HG03095 (cell line): ENCODE measurements around the gene CMPK1.

Source experiments
- ATAC-seq: cut with Tn5 transposase; IDR thresholded peaks from one replicate; pipeline ENCODE4 v1.9.1; 2021; ENCODE audit warnings: moderate library complexity; ENCODE audit not compliant: unreplicated experiment

The CMPK1 gene

DNA sequence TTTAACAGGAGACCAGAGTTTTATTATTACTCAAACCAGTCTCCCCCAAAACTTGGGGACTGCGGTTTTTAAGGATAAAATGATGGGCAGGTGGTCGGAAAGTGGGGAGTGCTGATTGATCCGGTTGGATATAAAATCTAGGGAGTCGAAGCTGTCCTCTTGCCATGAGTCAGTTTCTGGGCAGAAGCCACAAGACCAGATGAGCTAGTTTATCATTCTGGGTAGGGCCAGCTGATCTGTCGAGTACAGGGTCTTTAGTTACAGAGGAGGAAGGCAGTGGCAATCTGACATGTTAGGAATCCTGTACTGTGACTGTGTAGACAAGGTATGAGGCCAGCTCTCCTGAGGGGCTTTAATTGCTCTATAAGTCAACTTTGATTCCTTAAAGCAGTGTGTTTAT, 59.6 kb downstream of the CMPK1 start:
- ATAC-seq = no peak

DNA sequence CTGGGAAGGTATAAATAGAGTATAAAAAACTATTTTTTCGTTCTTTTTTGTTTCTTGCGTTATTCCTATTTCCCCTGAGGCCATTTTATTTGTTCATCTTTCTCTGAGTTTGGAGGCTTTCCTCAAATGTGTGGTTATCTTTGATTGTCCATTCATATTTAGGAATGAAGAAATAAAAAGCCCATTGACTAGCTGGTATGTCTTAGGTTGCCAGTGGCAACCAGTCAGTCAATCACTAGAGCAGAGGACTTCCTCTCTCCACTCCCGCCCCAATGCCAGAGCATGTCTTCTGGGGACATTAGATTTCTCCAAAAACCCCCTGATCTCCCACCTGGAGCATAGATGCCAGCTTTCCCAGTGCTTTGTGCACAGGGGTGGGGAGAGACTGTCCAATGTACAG, 61.8 kb downstream of the CMPK1 start:
- no peak for ATAC-seq

DNA sequence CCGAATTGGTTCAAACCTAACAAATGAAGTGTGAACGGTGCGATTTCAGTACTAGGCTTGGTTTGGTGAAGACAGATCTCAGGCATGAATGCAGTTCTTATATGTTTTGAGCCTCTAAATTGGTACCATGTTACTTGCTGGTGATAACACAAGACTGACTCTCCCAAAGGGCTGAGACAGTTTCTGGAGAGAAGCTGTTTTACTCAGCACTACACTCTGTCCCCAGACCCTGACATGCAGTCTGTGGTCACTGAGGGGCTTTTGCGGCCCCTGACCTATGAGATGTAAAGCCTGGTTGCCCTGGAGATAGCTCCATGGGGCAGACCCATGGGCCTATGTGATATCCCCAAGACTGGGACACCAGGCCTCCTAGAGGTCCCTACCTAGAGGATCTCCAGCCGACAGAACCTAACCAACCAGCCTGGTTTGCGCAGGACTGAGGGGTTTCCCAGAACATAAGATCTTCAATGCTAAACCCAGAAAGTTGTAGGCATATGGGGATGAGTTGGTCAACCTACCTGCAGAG, 63.1 kb downstream of the CMPK1 start:
- no peak for ATAC-seq

DNA sequence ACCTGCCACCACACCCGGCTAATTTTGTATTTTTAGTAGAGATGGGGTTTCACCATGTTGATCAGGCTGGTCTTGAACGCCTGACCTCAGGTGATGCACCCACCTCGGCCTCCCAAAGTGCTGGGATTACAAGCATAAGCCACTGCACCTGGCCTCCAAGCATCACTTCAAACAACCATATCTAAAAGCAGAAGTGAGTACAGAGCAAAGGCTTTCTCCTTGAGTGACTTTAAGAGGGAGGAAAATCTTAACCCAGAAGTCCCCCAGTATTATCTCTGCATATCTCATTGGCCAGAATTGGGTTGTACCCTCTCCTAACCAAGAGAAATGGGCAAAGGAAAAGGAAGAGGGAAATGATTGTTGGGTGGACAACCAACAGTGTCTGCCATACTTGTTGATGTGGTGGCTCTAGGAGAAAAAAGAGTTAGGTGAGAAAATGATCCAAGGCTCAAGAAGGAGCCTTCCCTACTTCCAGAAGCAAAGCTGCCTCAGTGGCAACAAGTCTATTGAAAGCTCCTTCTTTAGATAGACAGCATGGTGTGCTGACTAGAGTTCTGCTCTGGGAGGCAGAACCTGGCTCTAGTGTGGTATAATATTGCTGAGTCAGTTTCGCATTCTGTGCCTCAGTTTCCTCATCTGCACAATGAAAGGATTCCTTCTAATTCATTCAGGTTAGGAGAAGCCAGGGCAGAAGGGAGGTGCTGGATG, 65.7 kb downstream of the CMPK1 start:
- no peak for ATAC-seq

DNA sequence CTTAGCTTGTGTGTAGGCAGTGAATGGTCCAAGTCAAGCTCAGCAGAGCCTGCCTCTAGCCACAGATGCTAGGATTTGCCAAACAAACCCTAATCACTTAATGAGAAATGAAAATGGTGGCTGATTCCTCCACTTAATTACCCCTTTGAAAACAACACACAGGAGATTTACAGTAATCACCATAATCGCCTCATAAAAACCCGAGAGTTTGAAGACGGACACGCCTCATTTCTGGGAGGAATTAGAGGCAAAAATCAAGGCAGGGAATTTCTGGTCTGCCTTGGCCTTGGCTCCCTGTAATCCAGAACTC, 66.2 kb downstream of the CMPK1 start:
- ATAC-seq = no peak

DNA sequence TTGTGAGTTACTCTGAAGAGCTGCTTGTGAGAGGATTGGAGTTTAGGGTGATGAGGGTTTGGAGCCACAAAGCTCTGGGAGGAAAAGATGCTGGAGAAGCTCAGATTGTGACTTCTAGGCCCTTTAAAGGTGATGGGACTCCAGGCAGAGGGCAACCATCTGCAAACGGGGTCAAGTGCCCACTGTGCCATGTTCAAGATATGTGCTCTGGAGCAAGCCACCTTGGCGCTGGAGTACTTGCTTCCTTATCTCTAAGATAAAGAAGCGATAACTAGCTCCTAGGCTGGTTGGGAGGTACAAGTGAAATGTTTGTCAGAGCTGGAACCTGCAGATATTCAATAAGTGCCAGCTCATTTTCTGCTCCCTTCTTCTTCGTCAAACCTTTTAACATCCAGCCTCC, 68.2 kb downstream of the CMPK1 start:
- no peak for ATAC-seq

DNA sequence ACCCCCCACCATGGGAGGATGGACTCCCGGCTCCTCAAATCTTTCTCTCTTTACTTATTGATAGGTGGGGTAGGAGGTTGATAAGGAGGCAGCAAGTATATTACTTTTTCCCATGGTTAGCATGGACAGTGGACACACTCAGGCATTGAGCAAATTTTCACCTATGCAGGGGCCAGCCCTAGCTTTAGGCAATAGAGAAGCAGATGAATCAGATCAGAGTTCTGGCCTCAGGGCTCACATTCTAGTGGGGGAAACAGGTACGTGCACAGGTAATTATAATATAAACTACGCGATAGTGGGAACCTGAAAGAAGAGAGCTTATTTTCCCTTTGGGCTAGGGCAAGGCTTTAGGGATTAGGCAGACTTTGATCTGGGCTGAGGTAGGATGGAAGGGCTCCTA, 69.0 kb downstream of the CMPK1 start:
- ATAC-seq = no peak

DNA sequence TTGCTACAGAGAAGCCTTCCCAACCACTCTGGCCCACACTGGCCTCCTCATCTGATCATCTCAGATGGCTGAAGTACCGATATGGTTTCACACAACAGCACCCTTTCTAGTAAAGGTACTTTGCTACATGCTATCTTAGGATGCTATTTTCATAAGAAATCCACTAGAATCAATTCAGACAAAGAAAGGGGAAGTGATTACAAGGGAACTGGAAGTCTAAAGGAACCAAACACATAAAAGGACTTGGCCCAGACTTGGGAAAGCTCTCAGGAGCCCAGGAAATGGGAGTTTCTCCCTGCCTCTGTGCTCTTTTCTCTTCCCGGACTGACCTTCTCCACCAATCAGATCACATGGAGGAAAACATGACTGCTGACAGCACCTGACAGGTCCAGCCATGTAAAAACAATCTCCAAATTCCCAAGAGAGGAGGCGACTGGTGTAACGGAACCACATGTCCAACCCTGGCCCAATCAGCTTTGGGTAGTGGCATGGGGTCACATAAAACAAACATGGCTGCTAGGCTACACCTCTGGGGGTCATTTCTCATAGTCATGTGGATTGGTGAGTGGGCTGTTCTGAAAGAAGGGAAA, 69.8 kb downstream of the CMPK1 start:
- ATAC-seq = no peak

DNA sequence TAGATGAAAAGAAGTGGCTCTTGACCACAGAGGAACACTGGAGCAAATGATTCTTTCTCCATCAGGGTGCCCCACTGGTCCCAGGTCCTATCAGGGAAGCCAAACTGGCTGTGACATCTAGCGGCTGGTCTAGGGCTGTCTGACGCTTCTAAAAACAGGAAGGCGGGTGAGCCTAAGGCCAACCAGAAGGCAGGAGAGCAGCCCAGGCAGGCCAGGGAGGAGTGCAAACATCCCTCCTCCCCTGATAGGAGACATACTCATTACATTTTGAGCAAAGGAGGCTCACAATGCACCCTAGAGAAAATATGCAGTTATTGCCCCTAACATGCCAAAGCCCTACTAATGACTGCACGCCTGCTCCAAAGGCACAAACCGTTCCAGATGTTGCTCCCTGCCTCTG, 72.1 kb downstream of the CMPK1 start:
- no peak for ATAC-seq

DNA sequence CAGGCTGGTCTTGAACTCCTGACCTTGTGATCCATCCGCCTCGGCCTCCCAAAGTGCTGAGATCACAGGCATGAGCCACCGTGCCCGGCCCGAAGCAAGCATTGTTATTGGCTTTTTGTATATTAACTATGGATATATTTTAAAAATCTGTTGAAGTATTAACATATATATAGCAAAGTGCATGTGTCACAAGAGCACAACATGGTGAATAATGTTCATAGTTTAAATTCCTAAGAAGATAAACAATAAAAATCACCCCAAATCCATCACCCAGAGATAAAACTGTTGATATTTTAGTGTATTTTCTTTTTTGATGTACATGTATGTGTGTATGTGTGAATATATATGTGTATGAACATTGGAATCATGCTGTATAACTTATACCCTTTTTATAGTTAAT, 73.4 kb downstream of the CMPK1 start:
- ATAC-seq = no peak

DNA sequence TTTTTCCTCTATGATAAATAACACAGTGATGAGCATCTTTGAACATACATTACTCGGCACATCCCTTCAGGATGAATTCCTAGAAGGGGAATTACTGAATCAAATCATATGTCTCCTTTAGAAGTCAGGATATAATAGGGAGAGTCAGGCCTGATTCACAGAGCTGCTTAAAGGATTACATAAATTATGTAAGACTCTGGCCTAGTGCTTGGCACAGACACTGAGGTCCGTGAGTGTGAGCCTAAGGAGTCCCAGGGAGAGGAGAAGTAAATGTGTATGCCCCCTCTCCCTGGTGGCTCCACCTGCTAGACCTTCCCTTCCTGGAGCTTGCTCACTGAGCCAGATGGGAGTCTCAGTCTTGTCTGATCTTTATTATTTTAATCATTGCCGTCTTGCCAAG, 73.9 kb downstream of the CMPK1 start:
- no peak for ATAC-seq

DNA sequence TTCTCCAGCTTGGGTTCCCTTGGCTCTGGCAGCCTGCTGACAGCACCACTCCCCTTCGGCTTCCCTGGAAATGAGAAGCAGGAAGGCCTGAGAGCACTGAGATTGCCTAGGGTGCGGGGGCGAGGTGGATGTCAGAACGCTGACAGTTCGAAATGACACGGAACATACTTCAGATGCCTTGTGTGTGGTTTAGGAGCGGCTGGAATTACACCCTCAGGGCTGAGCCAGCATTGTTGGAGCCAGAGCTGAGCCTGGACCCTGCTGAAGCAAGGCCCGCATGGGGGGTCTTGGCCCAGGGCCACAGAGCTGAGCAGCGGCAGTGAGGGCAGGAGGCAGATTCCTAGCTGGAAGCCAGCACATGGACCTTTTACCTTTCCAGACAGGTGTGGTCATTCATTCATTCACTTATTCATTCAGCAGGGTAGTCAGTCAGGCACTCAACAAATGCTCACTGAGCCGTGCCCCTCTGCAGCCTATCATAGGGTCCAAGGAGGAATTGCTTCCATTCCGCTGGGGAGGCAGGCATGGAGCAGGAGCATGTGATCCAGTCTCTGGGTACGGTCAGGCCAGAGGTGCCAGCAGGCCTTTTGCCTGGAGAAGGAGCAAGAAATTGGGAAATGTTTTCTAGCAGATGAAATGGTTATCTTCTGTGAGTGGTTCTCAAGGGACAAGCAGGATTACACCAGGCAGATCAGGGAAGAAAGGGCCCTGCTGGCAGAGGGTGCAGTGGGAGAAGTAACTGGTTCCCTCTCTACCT, 75.9 kb downstream of the CMPK1 start:
- ATAC-seq = no peak

DNA sequence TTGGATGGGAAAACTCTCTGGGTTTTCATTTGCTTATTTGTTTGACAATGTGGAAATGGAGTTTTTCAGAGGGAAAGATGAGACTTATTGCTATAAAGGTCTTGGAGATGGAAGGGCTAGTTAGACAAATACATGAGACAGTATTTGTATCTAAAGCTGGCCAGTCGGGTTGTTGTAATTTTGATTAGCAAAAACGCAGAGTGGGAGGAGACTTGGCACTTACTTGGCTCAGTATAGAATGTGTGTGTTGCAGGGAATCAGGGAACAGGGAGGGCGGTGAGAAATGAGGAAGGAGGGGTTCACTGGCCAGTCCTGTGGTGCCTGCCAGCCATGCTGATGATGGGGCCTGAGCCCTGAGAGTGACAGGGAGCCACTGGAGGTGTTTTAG, 76.5 kb downstream of the CMPK1 start:
- no peak for ATAC-seq

DNA sequence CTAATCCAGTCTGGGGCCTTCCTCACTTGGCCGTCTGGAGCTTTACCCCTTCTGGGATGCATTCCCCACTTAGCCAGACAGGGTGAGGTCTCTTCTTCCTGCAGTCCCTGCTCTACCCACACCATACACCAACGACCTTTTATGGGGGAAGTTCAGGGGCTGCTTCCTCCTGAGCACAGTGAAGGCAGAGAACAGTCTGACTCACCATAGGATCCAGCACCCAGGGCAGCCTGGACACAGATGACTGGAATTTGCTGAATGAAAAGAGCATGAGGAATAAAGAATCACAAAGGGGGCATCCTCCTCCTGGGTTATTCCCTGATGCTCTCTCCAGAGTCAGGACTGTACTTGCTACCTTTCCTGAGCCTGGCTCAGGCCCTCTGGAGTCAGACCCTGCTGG, 77.8 kb downstream of the CMPK1 start:
- ATAC-seq = no peak

DNA sequence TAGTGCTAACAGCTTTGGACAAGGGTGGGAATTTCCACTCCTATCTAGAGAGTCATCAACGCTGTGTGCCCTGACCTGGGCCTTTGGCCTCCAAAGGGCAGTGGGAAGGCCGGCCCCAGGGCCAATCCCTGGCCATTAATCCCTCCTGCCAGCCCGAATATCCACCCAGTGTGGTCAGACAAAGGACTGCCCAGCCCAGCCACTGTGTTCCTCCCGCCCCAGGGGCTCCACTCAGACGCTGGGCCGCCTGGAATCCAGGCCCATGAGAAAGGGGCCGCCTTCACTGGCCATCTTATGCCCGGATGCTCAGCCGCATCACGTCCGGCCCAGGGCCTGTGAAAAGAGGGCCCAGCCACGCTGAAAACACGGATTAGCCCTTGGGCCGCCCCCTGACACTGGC, 78.8 kb downstream of the CMPK1 start:
- ATAC-seq = no peak

DNA sequence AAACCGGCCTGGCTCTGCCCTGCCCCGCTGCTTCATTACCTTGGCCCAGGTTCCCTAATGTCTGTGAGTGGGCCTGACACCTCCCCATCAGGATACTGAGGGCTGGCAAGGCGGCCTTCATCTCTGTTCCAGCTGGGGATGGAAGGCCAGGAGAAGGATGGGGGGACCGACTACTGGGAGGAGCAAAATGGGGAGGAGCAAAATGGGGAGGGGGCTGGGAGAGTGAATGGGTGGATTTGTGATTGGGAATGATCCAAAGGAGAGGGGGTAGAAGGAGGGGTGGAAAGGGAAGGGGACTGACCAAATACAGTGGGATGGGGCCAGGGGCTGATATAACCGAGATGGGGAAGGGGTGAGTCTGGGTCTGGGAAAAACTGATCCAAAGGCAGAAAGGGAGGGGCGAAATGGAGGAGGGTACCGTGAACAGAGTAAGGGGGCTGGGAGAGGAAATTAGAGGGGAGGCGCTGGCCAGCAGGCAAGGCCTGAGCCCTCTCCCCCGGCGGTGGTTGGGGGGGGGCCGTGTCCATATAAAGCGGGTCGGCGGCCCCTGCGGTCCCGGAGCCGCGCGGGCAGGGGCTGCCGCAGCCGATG, 82.2 kb downstream of the CMPK1 start, which contains the start of gene FOXE3:
Gene FOXE3 (plus strand): TSS at position 558 of the 591 bp plus-strand sequence. CDS start 31 bp downstream, at position 589.
- ATAC-seq = no peak

DNA sequence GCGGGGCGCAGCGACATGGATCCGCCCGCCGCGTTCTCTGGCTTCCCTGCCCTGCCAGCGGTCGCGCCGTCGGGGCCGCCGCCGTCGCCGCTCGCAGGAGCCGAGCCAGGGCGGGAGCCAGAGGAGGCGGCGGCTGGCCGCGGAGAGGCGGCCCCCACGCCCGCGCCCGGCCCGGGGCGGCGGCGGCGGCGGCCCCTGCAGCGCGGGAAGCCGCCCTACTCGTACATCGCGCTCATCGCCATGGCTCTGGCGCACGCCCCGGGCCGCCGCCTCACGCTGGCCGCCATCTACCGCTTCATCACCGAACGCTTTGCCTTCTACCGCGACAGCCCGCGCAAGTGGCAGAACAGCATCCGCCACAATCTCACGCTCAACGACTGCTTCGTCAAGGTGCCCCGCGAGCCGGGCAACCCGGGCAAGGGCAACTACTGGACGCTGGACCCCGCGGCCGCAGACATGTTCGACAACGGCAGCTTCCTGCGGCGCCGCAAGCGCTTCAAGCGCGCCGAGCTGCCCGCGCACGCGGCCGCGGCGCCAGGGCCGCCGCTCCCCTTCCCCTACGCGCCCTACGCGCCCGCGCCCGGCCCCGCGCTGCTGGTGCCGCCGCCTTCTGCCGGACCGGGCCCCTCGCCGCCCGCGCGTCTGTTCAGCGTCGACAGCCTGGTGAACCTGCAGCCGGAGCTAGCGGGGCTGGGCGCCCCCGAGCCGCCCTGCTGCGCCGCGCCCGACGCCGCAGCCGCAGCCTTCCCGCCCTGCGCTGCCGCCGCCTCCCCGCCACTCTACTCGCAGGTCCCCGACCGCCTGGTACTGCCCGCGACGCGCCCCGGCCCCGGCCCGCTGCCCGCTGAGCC, 83.0 kb downstream of the CMPK1 start:
- ATAC-seq = no peak

DNA sequence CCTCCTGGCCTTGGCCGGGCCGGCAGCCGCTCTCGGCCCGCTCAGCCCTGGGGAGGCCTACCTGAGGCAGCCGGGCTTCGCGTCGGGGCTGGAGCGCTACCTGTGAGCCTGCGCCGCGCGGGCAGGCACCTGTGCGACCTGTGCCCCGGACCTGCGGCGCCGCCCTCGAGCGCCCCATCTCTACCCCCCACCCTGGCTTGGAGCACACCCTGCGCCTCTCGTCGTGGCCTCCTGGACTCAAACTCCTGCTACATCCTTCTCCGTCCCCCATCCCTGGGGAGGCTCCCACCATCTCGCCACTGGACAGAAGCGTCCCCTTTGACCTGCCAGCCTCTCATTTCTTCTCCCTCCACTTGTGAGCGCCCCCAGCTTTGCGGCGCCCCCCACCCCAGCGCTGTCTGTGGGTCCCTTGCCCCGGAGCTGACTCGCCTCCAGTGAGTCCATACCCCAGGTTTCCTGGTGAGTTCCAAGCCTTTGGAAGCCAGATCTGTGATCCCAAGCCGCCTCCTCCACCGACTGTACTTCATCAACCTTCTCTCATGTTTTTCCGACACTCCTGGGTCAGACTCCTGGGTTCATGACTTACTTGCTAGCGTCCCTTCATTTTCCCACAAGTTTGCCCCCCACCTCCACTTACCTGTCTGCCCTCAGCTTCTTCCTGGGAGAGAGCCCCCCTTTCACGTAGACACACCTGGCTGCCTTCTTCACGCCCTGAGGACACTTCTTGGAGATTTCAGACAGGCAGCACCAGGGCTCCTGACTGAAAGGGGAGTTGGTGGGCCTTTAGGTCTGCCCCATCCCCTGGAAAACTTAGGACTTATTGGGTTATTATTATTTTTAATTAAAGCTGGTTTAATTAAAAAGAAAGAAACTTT, 83.8 kb downstream of the CMPK1 start:
- ATAC-seq = no peak

DNA sequence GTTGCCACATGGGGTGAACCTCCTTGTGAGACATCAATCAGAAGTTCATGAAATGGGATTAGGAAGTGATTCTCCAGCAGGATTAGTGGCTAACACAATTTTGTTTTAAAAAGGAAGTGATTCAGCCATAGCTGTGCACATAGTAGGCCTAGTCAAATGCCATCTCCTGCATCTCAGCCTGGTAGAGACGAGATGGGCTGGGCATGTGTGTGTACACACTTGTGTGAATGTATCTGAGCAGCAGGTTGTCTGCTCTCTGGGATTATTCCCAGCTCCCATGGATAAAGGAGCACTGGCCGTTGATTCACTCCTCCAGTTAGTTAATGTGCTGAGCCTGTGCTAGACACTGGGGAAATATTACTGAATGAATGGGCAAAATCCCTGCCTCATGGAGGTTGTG, 84.5 kb downstream of the CMPK1 start:
- ATAC-seq = no peak
